Measurements from ENCODE around the gene SCN9A.

DNA sequence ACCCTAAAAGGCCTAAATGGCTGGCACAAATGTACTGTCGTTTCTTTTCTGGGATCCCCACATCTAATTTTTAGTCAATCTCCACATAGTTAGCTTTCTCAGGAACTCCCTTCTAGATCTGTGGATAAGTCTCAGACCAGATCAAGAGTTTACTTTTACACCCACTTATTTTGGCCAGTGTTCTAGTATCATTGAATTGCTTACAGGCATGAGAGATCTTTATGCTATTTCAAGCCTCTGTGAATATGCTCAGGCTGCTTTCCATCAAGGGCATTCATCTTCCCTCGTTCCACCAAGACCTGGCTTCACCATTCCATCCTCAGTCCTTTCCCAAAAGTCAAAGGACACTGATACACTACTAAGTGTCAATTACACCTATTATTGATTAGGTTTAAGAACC lies 220.2 kb downstream of the SCN9A start:
- TF ChIP-seq, protein P1, sequence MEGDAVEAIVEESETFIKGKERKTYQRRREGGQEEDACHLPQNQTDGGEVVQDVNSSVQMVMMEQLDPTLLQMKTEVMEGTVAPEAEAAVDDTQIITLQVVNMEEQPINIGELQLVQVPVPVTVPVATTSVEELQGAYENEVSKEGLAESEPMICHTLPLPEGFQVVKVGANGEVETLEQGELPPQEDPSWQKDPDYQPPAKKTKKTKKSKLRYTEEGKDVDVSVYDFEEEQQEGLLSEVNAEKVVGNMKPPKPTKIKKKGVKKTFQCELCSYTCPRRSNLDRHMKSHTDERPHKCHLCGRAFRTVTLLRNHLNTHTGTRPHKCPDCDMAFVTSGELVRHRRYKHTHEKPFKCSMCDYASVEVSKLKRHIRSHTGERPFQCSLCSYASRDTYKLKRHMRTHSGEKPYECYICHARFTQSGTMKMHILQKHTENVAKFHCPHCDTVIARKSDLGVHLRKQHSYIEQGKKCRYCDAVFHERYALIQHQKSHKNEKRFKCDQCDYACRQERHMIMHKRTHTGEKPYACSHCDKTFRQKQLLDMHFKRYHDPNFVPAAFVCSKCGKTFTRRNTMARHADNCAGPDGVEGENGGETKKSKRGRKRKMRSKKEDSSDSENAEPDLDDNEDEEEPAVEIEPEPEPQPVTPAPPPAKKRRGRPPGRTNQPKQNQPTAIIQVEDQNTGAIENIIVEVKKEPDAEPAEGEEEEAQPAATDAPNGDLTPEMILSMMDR (IDR thresholded peaks at IDR 0.05): no peak
- no peak for TF ChIP-seq POLR2A (IDR thresholded peaks at IDR 0.05)
- TF ChIP-seq POLR2AphosphoS5 (IDR thresholded peaks at IDR 0.05): no peak
